Stimulated activated CD8-positive, alpha-beta memory T cell treated with anti-CD3 and anti-CD28 coated beads, Interleukin-2, amount 100 ng/mL, for 1 hour (primary cell): ENCODE data around the gene MAPKBP1.

ENCODE experiments used
- DNase-seq, 2 donors: peaks; one replicate each; pipeline ENCODE4 v3.0.0-alpha.2; 2020; ENCODE audit warnings: low read depth in 2 of 2

MAPKBP1 gene

DNA sequence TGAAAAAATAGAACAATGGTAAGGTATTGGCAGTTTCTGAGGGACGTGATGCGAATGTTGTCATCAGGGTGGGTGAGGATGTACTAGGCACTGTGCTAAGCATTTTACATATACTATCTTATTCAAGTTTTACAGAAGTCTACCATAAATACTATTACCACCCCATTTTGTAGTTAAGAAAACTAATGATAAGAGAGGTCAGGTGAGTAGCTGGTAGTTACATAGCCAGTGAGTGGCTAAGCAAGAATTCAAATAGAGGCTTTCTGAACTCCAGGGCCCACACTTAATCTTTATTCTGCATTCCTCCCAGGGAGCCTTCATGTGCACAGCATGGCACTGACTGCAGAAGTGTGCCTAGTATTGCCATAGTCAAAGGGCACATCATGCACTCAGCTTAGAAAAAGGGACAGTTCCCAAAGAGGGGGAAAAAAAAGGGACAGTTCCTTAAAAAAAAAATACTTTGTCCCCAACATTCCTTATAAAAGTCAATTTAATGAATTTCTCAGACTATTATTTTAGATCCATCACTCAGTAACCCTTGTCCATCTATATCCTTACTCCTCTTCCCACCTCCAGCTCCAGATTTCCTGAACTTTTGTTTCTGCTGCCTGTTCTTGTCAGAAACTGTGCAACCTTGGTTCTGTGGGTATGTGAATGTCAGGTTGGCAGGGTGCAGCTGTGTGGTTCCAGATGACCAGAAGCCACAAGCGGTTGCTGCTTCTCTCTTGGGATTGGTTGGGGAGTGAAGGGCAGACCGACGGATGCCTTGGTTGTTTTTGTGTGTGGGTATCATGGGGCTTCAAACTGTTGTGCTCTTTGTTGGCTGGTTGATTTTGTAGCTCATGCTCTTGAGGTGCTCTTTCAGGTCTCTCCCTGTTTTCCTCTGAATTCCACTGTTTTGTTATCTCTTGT lies 8.3 kb downstream of the MAPKBP1 start:
- no peak for DNase-seq

DNA sequence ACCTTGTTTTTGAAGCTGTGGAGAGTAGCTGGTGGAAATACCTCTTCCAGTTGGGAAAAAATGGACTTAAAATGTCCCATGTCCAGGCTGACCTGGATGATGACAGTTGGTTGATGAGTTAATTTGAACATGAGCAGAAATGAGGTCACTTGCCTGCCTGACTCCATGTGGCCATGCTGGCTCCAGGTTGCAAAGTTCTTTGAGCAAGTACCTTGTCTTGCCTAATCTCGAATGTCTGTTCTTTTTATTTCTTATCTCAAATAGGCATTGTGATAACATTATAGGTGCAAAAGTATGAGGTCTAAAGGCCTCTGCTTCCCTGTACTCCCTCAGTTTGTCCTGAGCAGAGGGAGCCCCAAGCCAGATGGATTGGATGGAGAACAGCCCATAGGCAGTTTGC lies 9.0 kb downstream of the MAPKBP1 start:
- no peak for DNase-seq

DNA sequence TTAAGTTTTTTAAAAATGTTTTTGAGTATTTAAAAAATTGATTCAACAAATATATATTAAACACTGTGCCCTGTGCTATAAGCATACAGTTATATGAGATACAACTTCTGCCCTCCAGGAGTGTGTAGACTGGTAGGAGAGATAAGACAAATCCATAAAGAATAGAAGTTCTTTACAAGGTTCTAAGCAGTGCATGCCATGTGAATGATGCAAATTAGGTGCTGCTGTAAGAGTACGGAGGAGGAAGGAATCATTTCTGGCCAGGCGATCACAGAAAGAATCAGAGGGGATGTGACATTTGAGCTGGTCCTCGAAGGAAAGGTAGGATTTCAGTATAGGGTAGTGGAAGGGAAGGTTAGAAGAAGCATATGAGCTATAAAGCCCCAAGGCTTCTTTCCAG lies 14.0 kb downstream of the MAPKBP1 start:
- DNase-seq = no peak

DNA sequence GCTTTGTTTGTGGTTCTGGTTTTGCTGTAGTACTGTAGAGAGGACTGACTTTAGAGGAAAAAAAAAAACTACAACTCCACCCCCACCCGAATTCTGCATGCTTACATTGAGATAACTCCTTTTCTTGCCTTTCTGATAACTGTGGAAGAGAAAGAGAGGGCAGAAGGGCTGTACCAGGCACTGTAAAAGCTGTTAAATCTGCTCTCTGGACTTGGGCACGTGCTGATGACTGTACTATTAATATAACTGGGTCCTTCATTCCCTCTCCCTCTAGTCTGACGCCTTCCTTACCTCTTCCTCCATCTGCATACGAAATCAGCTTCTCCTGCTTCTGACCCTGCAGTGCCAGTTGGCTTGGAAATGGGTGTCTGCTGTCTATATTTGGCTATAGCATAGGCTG lies 15.0 kb downstream of the MAPKBP1 start:
- DNase-seq = no peak

- no peak for DNase-seq
Observed at GRCh38 chr15:41789662-41790061, 15.4 kb downstream of the MAPKBP1 start.

GRCh38 chr15:41790169-41790568 lies 15.9 kb downstream of the MAPKBP1 start:
- no peak for DNase-seq

GRCh38 chr15:41790756-41791546 lies 16.7 kb downstream of the MAPKBP1 start:
- no peak for DNase-seq

- DNase-seq = no peak
Observed at GRCh38 chr15:41791547-41791937, 17.3 kb downstream of the MAPKBP1 start.

DNA sequence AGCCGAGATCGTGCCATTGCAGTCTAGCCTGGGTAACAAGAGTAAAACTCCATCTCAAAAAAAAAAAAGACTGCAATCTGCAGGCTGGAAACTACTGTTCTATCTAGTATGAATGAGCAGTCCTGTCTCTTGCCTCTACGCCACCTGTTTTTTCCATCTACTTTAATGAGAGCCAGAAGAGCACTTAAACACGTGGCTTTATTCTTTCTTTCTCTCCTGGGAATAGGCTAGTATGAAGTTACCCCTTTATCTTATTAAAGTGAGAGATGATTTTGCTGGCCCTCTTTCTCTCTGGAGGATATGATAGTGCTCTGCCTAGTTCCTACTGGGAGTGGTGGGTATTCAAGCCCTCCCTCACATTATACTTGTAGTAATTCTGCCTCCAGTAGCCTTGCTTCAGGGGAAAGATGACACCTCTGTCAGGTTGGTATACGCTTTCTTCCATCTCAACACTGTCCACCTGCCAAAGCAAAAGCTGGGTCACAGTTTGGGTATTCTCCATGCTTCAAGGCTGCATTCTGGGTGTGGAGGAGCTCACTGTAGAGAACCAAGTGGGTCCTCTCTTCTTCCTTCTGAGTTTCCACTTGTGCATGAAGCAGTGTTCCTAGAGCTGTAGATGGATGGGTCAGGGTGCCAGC lies 17.8 kb downstream of the MAPKBP1 start:
- no peak for DNase-seq

GRCh38 chr15:41794081-41794480 lies 19.8 kb downstream of the MAPKBP1 start:
- DNase-seq = no peak

DNA sequence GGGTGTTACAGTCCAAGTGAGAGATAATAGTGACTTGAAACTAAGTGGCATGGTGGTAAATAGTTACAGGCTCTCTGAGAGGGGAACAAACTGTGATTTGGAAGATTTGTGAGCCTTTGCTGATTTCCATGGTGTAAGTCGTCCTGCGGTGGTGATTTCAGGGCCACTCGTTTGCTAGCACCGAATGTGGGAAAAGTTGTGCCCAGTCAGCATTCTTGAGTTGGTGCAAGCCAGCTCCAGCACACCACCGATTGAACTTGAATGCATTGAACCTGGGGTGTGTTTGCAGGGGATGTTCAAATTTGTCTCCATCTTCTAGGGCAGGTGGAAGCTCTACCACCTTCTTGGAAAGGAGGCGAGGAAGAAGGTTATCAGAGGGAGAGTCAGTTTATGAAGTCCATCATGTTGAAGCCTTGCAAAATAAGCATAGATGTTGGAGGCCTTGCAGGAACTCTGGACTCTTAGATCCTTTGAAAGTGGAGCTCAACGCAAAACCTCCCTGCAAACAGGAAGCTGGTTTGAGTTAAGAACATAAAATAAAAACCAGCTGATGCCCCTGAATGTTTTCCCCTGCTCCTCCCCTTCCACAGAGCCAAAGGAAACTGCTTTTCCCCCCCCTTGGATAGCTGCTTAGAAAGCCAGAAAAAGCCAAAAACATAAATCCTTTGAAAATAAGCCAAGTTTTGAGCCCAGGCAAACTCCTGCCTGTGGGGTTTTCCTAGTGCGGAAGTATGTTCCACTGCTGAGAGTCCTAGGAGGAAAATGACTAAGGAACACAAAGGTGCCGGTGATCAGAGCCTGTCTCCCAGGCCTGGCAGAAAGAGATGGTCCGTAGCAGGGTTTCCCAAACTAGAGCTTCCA lies 21.9 kb downstream of the MAPKBP1 start:
- no peak for DNase-seq

- DNase-seq = no peak
Observed at GRCh38 chr15:41797201-41797944, 23.1 kb downstream of the MAPKBP1 start.

DNA sequence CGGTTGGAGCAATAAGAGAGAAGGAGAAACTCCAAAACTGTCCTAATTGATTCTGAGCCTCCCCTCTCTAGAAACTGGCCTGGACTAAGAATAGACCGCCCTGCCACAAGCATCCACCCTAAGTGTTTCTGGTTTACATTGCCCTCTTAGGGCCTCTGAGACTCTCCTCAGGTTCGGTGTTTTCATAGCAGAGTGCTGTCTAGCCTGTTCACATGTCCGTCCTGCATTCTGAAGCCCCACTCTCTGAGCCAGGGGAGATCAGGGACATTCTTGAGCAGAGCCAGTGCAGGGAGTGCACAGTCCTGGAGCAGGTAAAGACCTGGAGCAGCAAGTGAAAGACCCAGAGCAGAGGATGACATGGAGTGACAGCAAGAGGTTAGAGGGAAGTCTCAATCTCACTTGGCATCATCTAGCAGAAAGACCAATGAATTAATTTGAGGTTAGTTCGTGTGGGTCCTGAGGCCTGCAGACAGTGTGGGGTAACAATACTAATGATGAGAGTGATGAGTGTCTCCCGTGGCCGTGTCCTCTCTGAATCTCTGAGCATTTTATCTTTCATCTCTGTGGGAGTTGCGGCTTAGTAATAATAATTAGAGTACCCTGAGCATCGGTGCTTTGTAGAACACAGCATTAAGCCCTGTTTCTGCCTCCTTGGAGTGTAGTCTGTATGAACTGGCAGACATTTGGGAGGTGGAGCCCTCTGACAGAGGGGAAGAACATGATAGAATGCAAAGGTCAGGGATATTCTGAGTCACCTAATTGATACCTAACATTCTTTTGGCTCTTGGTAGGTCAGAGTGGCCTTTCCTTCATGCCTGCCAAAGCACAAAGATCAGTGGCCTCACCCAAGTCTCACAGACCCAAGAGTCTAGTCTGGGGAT lies 24.6 kb downstream of the MAPKBP1 start:
- DNase-seq = no peak

DNA sequence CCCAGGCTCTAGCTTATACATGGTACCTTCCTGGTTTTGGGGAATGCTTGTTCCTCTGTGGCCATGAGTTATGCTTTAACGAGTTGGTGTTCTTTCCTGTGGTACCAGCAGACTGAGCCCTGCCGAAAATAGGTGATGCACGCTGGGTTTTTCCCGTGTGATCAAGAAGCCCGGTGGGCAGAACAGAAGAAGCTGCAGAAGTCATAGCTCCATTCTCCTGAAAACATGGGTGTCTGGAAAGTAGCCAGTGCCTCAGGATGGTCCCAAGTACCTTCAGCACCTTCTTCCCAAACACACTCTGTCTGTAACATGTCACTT lies 25.2 kb downstream of the MAPKBP1 start:
- DNase-seq = no peak

DNA sequence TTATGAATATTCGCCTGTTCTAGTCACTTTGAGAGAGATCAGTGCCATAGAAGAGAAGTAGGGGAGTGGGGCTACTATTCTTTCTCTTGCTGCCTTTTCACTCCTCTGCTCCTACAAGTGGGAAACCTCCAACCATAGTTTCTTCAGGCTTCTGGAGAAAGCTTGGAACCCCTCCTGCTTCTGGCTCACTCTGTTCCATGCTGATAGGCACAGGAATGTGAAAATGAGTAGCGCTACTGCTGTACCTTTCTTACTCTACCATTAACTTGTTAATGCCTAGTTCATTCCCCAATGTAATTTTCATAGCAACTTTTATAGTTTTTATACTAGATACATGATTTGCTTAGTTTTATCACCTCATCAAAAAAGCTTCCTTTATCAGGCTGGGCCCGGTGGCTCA lies 26.9 kb downstream of the MAPKBP1 start:
- DNase-seq = no peak

DNA sequence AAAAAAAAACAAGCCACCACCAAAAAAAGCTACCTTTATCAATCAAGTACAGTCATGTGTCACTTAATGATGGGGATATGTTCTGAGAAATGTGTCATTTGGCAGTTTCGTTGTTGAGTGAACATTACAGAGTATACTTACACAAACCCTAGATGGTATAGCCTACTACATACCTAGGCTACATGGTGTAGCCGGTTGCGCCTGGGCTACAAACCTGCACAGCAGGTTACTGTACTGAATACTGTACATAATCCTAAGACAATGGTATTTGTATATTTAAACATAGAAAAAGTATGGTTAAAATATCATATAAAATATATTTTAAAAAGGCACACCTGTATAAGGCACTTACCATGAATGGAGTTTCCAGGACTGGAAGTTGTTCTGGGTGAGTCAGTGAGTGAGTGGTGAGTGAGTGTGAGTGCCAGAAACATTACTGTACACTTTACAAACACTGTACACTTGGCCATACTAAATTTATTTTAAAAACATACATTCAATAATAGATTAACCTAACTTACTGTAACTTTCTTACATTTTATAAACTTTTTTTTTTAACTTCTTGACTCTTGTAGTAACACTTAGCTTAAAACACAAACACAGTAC lies 27.7 kb downstream of the MAPKBP1 start:
- no peak for DNase-seq

- no peak for DNase-seq
Observed at GRCh38 chr15:41804361-41804760, 30.1 kb downstream of the MAPKBP1 start.

- no peak for DNase-seq
Observed at GRCh38 chr15:41804916-41805666, 30.8 kb downstream of the MAPKBP1 start.

DNA sequence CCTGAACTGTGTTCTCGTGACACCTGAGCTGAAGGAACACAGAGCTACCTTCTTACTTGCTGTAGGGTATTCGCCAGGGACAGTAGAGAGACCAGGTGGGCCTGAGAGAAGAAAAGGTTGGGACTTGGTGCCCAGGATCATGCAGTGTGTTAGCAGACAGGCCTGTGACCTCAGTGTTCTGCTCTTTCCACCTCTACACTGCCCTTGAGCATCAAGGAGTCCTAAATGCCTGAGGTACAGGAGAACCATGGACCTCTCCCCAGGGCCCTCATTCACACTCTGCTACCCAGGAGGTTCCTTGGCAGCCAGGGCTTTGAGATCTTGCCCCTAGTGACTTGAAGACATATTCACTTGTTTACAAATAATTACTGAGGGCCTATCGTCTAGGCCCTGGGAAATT lies 31.4 kb downstream of the MAPKBP1 start:
- no peak for DNase-seq
